Anterior cingulate cortex (tissue), 58 donors: ENCODE data around the gene CRYGN.

ENCODE experiments used
- DNase-seq, 58 donors: peaks; one replicate each; lab custom pipeline; 2025; lab: John Stamatoyannopoulos, UW

Gene CRYGN

GRCh38 chr7:151409667-151410404 is 30.1 kb downstream of the CRYGN start, which contains the start of gene WDR86:
Gene WDR86 (minus strand): TSS chr7:151410038. CDS start chr7:151409589, 449 bp downstream.
- no peak for DNase-seq

GRCh38 chr7:151408839-151409666 is 30.9 kb downstream of the CRYGN start:
- DNase-seq: no peak

- DNase-seq: no peak
These were observed 31.5 kb downstream of the CRYGN start for GRCh38 chr7:151408498-151408838.

- no peak for DNase-seq
These were observed 32.9 kb downstream of the CRYGN start for GRCh38 chr7:151406886-151407583.

DNA sequence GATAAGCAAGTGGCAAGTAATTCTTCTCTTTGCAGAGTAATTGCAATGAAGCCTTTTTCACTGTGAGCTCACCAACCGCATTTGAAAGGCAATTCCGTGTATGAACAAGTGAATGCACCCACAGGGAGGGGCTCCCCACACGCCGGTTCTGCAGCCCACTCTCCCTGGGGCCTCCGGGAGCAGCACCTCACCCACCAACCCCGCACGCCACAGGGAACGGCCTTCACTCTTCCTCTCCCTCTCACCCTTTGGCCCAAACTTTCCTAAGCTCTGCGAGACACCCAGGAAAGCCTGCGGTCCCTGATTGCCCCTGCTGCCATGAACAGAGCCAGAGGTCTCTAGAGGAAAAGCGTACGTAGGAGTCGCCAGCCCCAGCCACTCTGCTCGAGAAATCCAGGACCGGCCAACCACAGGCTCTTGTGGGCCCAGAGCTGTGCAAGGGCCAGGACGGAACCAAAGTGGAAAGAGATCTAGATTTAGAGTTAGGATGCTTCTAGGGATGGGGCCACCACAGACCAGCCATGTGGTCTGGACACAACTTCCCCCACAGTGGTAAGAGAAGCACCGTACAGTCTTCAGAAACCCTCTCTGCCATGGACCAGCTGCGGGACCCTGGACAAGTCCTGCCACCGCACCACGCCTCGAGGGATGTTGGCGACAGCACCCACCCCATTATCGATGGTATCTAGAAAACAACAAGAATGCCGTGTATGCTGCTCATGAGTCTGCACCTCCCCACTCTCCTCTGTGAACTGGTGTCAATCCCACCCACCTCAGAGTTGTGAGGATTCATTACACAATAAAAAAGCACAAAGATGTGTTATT is 33.7 kb downstream of the CRYGN start:
- DNase-seq: no peak

DNA sequence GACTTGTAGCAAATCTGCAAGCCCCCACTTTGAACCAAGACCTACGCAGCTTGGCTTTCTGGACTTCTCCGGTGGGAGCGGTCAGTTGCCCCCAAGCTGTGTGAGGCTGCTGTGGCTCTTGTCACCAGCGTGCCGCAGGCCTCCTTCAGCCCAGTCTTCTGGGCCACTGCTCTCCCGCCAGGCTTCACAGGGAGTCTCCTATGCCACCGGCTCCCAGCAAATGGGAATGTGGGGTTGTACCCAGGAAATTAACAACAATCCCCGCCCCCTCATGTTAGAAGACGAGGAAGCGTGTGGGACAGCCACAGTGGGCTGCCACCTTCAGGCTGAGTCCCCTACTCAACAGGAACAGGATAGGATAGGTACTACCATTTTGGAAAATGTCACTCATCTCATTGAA is 34.4 kb downstream of the CRYGN start:
- no peak for DNase-seq

DNA sequence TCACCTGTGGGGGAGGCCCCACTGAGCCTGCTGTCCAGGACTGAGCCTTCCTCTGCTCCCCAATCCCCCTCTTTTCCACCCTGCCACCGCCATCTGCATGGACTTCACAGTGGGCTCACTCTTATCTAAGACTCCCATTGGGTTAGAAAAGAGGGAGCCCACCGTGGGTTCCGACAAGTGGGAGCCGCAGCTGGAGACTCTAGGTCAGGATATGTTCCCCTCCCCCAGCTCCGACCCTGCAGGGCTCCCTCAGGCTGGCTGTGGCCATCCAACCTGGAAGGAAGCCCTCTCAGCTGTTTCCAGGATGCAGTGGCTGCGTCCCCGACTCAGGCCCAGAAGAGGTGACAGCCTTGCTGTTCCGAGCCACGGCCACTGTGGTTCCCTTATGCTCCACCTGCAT is 34.9 kb downstream of the CRYGN start:
- no peak for DNase-seq

- DNase-seq: no peak
These were observed 35.5 kb downstream of the CRYGN start for GRCh38 chr7:151404216-151405011.

DNA sequence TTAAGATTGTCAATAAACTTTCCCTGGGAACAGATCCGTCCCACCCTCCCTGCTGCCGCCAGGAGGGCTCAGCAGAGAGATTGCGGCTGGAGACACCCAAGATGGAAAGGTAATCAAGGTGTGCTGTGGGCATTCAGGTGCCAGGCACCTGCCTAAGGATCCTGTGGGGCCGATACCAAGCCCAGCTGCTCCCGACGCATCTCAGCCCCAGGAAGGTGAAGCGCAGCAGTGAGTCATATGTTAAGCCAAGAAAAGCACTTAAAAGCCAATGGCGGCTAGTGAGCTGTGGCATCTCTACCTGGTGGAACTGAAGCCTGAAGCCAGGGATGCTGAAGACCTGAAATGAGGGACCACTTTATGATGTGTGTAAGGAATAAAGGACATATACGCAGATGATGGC is 36.2 kb downstream of the CRYGN start:
- DNase-seq: no peak

DNA sequence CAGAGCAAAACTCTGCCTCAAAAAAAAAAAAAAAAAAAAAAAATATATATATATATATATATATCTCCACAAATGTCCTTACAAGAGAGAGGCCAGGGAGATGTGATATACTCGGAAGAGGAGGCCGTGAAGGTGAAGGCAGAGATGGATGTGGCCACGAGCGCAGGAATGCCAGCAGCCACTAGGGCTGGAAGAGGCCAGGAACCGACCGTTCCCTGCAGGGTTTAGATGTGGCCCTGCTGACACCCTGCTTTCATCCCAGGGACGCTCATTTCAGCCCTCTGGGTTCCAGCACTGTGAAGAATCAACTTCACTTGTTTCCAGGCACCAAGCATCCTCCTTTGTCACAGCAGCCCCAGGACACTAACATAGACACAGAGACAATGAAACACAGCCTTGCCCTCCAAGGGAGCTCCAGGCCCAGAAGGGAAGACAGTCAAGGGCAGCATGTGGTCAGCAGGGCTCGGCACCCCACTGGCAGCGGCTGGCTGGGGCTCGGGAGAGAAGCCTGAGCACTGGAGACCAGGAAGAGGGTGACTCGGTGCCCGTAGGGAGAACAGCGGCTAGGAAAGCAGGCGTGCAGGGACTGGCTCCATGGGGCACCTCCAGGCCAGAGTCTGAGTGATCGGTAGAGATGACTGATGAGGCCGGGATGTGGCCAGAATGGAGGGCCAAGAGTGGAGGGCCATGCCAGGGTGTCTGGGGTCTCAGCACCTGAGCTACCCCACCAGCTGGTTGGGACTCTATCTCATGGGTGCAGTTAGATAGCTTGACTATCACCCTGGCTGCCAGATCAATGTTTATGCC is 37.7 kb downstream of the CRYGN start:
- no peak for DNase-seq

DNA sequence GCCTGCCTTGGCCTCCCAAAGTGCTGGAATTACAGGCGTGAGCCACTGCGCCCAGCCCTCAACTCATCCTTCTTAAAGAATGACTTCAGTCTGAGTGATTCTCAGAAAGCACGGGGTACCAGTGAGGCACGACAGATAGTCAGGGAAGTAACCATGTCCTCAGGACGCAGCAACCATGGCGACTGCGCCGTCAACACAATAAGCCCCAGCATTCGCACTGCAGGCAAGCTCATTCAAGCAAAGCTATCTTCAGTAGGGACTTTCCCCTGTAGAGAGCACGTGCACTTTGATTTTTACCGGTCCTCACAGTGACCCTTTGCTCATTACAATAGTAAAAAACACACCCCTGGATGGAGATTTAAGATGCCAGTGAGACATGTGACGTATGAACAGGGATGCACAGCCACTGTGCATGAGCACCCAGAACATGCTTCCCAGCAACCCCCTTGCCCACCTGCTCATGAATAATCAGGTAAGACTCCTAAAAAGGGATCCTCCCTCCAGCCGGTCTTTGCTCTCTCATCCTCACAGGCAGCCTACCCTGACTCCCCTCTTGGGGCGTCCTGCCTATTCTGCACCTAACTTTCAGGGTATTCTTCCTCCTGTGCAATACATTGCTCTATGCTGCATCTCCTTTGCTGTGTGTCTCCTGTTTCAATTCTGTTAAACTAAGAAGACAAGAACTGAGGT is 39.2 kb downstream of the CRYGN start:
- DNase-seq: no peak

DNA sequence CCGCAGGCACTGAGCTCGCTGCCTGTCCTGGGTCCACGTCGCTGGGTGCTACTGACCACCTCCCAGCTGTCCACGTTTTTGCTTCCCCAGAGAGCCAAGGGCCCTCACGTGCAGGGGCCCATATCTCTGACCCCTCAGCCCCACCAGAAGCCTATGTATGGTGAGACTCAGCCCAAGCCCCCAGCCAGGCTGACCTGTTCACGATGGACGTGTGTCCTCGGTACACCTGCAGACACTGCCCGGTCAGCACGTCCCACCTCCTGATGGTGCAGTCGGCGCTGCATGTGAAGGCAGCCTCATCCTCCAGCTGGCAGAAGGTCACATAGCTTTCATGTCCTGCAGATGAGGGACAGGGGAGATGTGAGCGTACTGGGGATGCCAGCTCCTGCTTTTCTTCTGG is 40.0 kb downstream of the CRYGN start:
- DNase-seq: no peak

GRCh38 chr7:151399305-151399601 is 40.7 kb downstream of the CRYGN start:
- no peak for DNase-seq

- DNase-seq: no peak
These were observed 41.3 kb downstream of the CRYGN start for GRCh38 chr7:151398446-151399304.

- DNase-seq: no peak
These were observed 42.9 kb downstream of the CRYGN start for GRCh38 chr7:151397026-151397425.

GRCh38 chr7:151396328-151396970 is 43.5 kb downstream of the CRYGN start:
- no peak for DNase-seq

DNA sequence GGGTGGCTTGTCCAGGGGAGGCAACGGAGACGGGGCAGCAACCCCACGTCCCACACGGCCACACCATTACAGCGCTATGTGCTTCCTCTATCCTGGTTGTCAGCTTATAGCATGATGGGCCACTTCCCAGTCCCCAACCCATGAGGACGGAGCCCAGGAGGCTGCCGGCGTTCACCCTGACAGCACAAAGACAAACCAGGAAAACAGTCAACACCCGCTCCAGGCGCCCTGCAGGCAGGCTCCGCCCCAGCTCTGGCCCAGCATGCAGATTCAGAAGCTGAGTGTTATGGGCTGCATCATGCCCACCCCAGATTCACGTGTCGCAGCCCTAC is 44.9 kb downstream of the CRYGN start:
- DNase-seq: no peak
